Breast epithelium (tissue), 4 donors: ENCODE data around the gene ZSWIM6. TPM values are rescaled to one million over a fixed set of nuclear protein-coding genes. Genes with fewer than 3 reads are reported as not detected.
"Not testable (repeated sequence)": the region's sequence is repeated elsewhere in the genome, so short reads cannot be mapped to it uniquely, and the experiment has no call there.

Source experiments
- DNase-seq, 2 donors: peaks; one replicate each; pipeline ENCODE4 v3.0.0-alpha.2; 2019; ENCODE audit warnings: low spot score in 2 of 2
- H3K27ac ChIP-seq, 2 donors: fragments of 200-600 bp; sonication (generic) in 1 of 2; one replicate each; pipeline ENCODE4 v1.5.1; 2016 to 2019; ENCODE audit warnings: mild to moderate bottlenecking in 1 of 2
- H3K27me3 ChIP-seq, 2 donors: fragments of 200-600 bp; sonication (generic) in 1 of 2; one replicate each; pipeline versions ENCODE4 v1.5.1 to v1.6.0; 2017 to 2019; ENCODE audit warnings: control low read depth in 1 of 2, mild to moderate bottlenecking in 1 of 2
- H3K36me3 ChIP-seq: fragments of 200-600 bp; one replicate; pipeline ENCODE4 v1.5.1; 2019
- H3K4me1 ChIP-seq, 2 donors: fragments of 200-600 bp; sonication (generic); one replicate each; pipeline ENCODE4 v1.5.1; 2016 to 2019; ENCODE audit warnings: control low read depth in 1 of 2
- H3K4me3 ChIP-seq, 3 donors: fragments of 200-600 bp; sonication (generic); 1 replicate in 2 of 3; 2 replicates in 1 of 3; pipeline ENCODE4 v1.5.1; 2016 to 2019; ENCODE audit warnings: mild to moderate bottlenecking in 3 of 3, moderate library complexity in 2 of 3
- H3K9me3 ChIP-seq, 2 donors: fragments of 200-600 bp; sonication (generic) in 1 of 2; one replicate each; pipeline ENCODE4 v1.5.1; 2016 to 2019; ENCODE audit warnings: control low read depth in 1 of 2
- POLR2A ChIP-seq: fragments of 450-650 bp; IDR thresholded peaks from one replicate; pipeline ENCODE4 v1.6.1; 2016; ENCODE audit warnings: antibody characterized with exemption, mild to moderate bottlenecking, moderate library complexity
- POLR2AphosphoS5 ChIP-seq, 3 donors: sonication (generic); formaldehyde crosslinking; IDR thresholded peaks; one replicate each; pipeline ENCODE4 v1.6.1; 2017; ENCODE audit warnings: antibody characterized with exemption in 3 of 3
- intact Hi-C: fragments of 100-400 bp; cut with DNase I; formaldehyde crosslinking; loops from one replicate; pipeline ENCODE4 v1.15.1; 2023; ENCODE audit warnings: low total_unique reads
- total RNA-seq, 3 donors: library from RNA; depleted of rRNA; stranded (reverse); fragments of >200 nt; gene quantifications; one replicate each; pipeline ENCODE4 v1.1.0, GENCODE V29; 2016
- TF ChIP-seq, protein P1 (sequence below), 3 donors: fragments of 450-650 bp; IDR thresholded peaks; one replicate each; pipeline ENCODE4 v1.5.1; 2016 to 2017; ENCODE audit warnings: antibody characterized with exemption in 3 of 3, mild to moderate bottlenecking in 3 of 3, moderate library complexity in 3 of 3

The ZSWIM6 gene
- total RNA-seq, 3 donors from 2014 or later: 10.2 to 16.8 (median 11.2) TPM

GRCh38 chr5:61416420-61416819, 84.4 kb downstream of the ZSWIM6 start:
- Histone ChIP-seq H3K36me3 (no peaks in the 10 kb centered on the region), H3K9me3 (no peaks in the 10 kb centered on the region), H3K27ac (no peak overlapping the region), H3K4me1 (no peaks in the 10 kb centered on the region), H3K4me3 (no peak overlapping the region), H3K27me3 (no peaks in the 10 kb centered on the region)
- intact Hi-C loops: no loop called here
- no peak for DNase-seq
- TF ChIP-seq POLR2AphosphoS5 (IDR thresholded peaks at IDR 0.05) (no peak), POLR2A (no peak)
- TF ChIP-seq, protein P1, sequence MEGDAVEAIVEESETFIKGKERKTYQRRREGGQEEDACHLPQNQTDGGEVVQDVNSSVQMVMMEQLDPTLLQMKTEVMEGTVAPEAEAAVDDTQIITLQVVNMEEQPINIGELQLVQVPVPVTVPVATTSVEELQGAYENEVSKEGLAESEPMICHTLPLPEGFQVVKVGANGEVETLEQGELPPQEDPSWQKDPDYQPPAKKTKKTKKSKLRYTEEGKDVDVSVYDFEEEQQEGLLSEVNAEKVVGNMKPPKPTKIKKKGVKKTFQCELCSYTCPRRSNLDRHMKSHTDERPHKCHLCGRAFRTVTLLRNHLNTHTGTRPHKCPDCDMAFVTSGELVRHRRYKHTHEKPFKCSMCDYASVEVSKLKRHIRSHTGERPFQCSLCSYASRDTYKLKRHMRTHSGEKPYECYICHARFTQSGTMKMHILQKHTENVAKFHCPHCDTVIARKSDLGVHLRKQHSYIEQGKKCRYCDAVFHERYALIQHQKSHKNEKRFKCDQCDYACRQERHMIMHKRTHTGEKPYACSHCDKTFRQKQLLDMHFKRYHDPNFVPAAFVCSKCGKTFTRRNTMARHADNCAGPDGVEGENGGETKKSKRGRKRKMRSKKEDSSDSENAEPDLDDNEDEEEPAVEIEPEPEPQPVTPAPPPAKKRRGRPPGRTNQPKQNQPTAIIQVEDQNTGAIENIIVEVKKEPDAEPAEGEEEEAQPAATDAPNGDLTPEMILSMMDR (IDR thresholded peaks at IDR 0.05): no peak

DNA sequence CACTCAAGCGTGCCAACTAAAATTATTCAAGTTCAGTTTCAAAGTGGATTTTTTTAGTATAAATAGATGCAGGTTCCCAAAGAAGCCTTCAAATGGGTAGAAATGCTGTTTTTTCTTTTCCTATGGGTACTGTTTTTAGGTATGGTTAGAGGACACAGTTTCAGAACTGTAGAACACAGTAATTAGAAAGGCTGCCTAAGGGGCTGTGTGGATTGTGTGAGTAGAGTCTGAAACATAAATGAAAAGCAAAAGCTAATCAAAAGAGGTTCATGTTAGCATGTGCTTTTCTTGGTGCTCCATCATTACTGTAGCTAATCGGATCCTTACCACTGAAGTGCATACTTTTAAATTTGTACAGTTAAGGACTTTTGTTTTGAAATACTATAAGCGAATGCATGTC, 85.3 kb downstream of the ZSWIM6 start:
- TF ChIP-seq POLR2AphosphoS5 (IDR thresholded peaks at IDR 0.05): no peak
- no peak for TF ChIP-seq POLR2A
- TF ChIP-seq, protein P1 (IDR thresholded peaks at IDR 0.05): no peak
- no peak for DNase-seq
- Histone ChIP-seq H3K27ac (no peak overlapping the region), H3K4me1 (no peaks in the 10 kb centered on the region), H3K36me3 (no peaks in the 10 kb centered on the region), H3K9me3 (no peaks in the 10 kb centered on the region), H3K27me3 (no peaks in the 10 kb centered on the region), H3K4me3 (no peak overlapping the region)
- intact Hi-C loops: no loop called here

- Histone ChIP-seq H3K4me3 (no peak overlapping the region), H3K36me3 (no peaks in the 10 kb centered on the region), H3K27me3 (no peaks in the 10 kb centered on the region), H3K27ac (no peak overlapping the region), H3K4me1 (no peaks in the 10 kb centered on the region), H3K9me3 (no peaks in the 10 kb centered on the region)
- TF ChIP-seq POLR2A (no peak), POLR2AphosphoS5 (IDR thresholded peaks at IDR 0.05) (no peak)
- TF ChIP-seq, protein P1 (IDR thresholded peaks at IDR 0.05): no peak
- intact Hi-C loops: no loop called here
- DNase-seq: no peak
These were observed 85.8 kb downstream of the ZSWIM6 start for GRCh38 chr5:61417851-61418250.

- no peak for DNase-seq
- Histone ChIP-seq H3K9me3 (no peaks in the 10 kb centered on the region), H3K4me3 (no peak overlapping the region), H3K4me1 (no peaks in the 10 kb centered on the region), H3K27me3 (no peaks in the 10 kb centered on the region), H3K36me3 (no peaks in the 10 kb centered on the region), H3K27ac (no peak overlapping the region)
- intact Hi-C loops: no loop called here
- TF ChIP-seq POLR2AphosphoS5 (IDR thresholded peaks at IDR 0.05) (no peak), POLR2A (no peak)
- TF ChIP-seq, protein P1 (IDR thresholded peaks at IDR 0.05): no peak
These were observed 87.0 kb downstream of the ZSWIM6 start for GRCh38 chr5:61419106-61419505.

DNA sequence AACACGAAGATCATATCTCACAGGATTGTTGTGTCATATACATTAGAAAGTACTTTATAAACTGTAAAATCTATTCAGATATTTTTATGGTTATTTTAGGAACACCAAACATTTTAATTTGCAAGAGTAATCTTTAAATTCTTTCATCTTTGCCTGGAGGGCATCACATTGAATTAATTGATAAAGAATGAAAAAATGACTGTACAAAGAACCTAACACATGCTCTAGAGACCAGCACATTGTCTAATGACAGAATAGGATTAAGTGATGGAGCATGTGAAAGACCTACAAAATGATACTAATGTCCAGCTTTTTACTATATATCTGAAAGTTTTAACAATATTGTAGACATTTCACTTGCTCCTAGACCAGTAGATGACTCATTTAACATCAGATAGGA, 88.0 kb downstream of the ZSWIM6 start:
- no peaks in the 10 kb centered on the region for H3K9me3 ChIP-seq
- no peaks in the 10 kb centered on the region for H3K27me3 ChIP-seq
- no peaks in the 10 kb centered on the region for H3K36me3 ChIP-seq
- no peak overlapping the region for H3K27ac ChIP-seq
- intact Hi-C loops: no loop called here
- H3K4me3 ChIP-seq: no peak overlapping the region
- no peak for DNase-seq
- no peaks in the 10 kb centered on the region for H3K4me1 ChIP-seq
- TF ChIP-seq POLR2AphosphoS5 (IDR thresholded peaks at IDR 0.05) (no peak), POLR2A (no peak)
- TF ChIP-seq, protein P1 (IDR thresholded peaks at IDR 0.05): no peak

GRCh38 chr5:61421262-61421661, 89.2 kb downstream of the ZSWIM6 start:
- H3K36me3 ChIP-seq, H3K9me3 ChIP-seq, H3K4me3 ChIP-seq, H3K27ac ChIP-seq, H3K4me1 ChIP-seq, DNase-seq, H3K27me3 ChIP-seq, intact Hi-C loops: not testable (repeated sequence)
